HEK293T (cell line): ENCODE measurements around the gene MT1F.

Experiments used
- SP1 ChIP-seq: fragments of 450-650 bp; IDR thresholded peaks from 2 replicates; pipeline ENCODE4 v1.6.1; 2017
- TARDBP ChIP-seq: fragments of 450-650 bp; IDR thresholded peaks from 2 replicates; pipeline ENCODE4 v1.6.1; 2016
- ZNF384 ChIP-seq: fragments of 450-650 bp; IDR thresholded peaks from 2 replicates; pipeline ENCODE4 v1.6.1; 2016

DNA sequence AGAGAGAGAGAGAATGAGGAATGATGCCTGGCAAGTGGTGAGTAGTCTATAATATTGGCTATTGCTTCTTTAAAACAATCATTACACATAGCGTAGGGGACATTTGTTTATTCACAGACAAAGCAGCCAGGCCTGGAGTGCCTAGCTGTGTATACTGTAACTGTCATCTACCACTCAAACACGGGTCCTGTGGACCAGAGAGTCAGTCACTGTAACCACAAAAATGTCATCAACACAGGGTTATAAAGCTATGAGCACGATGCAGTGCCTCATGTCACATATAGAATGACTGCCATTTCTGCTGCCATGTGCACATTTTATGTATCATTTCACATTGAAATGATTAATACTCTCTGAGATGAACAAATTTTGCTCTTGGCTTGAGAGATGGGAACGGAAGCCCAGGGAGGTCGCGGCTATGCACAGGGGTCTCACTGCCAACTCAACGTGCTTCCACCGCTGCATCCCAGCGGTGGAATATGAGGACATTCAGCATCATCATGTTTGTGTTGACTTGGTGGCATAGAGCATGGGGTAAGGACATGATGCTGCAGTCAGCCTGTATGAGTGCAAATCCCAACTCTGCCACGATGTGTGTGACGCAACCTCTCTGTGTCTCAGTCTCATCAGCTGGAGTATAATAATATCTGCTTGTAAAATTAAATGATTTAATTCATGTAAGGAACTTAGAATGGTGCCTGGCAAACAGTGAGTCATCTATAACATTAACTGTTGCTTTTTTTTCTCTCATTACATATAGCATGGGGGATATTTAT is 15.2 kb downstream of the MT1F start:
- TF ChIP-seq SP1 (no peak), ZNF384 (no peak), TARDBP (no peak)
